HuH-7 (cell line): Measurements from ENCODE around the gene HRCT1.
"Not testable (repeated sequence)": the region's sequence is repeated elsewhere in the genome, so short reads cannot be mapped to it uniquely, and the experiment has no call there.

Experiments used
- DNase-seq: peaks from one replicate; pipeline ENCODE4 v3.0.0; 2011; ENCODE audit warnings: low spot score

Gene HRCT1

GRCh38 chr9:35919212-35920008 lies 13.4 kb downstream of the HRCT1 start:
- DNase-seq = no peak

- no peak for DNase-seq
Observed at GRCh38 chr9:35920051-35920620, 14.1 kb downstream of the HRCT1 start.

GRCh38 chr9:35923598-35923926 lies 17.6 kb downstream of the HRCT1 start:
- no peak for DNase-seq

GRCh38 chr9:35923927-35924763 lies 18.1 kb downstream of the HRCT1 start:
- DNase-seq = no peak

- no peak for DNase-seq
Observed at GRCh38 chr9:35928591-35929452, 22.8 kb downstream of the HRCT1 start.

- no peak for DNase-seq
Observed at GRCh38 chr9:35929453-35929718, 23.4 kb downstream of the HRCT1 start.

- DNase-seq = no peak
Observed at GRCh38 chr9:35930521-35930920, 24.5 kb downstream of the HRCT1 start.

GRCh38 chr9:35930989-35931388 lies 25.0 kb downstream of the HRCT1 start:
- no peak for DNase-seq

GRCh38 chr9:35932735-35933134 lies 26.7 kb downstream of the HRCT1 start:
- no peak for DNase-seq

- no peak for DNase-seq
Observed at GRCh38 chr9:35933550-35934067, 27.6 kb downstream of the HRCT1 start.

GRCh38 chr9:35934069-35934468 lies 28.1 kb downstream of the HRCT1 start:
- DNase-seq = not testable (repeated sequence)

GRCh38 chr9:35935261-35935660 lies 29.3 kb downstream of the HRCT1 start:
- no peak for DNase-seq

- no peak for DNase-seq
Observed at GRCh38 chr9:35935755-35936509, 29.9 kb downstream of the HRCT1 start.

GRCh38 chr9:35937227-35937626 lies 31.2 kb downstream of the HRCT1 start:
- no peak for DNase-seq

GRCh38 chr9:35938474-35939356 lies 32.7 kb downstream of the HRCT1 start:
- DNase-seq = no peak

GRCh38 chr9:35939679-35940250 lies 33.8 kb downstream of the HRCT1 start:
- DNase-seq = no peak

GRCh38 chr9:35940458-35941407 lies 34.7 kb downstream of the HRCT1 start:
- no peak for DNase-seq

- DNase-seq = no peak
Observed at GRCh38 chr9:35942286-35942685, 36.3 kb downstream of the HRCT1 start.

GRCh38 chr9:35944173-35944572 lies 38.2 kb downstream of the HRCT1 start:
- no peak for DNase-seq
